ENCODE results near the gene DHRSX. TPM values are rescaled to one million over a fixed set of nuclear protein-coding genes. Genes with fewer than 3 reads are reported as not detected.

DHRSX gene
- total RNA-seq, 4 donors from 2014 or later, result 4.4 to 23.8 (median 11.3) TPM

DNA sequence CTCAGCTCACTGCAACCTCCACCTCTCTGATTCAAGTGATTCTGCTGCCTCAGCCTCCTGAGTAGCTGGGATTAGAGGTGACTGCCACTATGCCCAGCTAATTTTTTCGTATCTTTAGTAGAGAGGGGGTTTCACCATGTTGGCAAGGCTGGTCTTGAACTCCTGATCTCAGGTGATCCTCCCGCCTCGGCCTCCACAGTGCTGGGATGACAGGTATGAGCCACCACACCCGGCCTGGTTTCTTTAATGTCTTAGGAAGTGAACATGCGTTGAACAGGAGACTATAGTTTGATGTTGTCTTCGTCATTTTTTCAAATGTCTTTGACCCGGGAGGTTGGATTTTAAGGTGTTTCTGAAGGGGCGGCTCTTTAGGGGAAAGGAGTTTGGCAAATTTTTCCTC, 91.0 kb downstream of the DHRSX start:
- no peak for DNase-seq
- H3K4me3 ChIP-seq, result no peak overlapping the region
- no peaks in the 10 kb centered on the region for H3K36me3 ChIP-seq
- H3K9me3 ChIP-seq, result no peaks in the 10 kb centered on the region
- no peak for TF ChIP-seq POLR2A (IDR thresholded peaks at IDR 0.05)
- TF ChIP-seq, protein P1, sequence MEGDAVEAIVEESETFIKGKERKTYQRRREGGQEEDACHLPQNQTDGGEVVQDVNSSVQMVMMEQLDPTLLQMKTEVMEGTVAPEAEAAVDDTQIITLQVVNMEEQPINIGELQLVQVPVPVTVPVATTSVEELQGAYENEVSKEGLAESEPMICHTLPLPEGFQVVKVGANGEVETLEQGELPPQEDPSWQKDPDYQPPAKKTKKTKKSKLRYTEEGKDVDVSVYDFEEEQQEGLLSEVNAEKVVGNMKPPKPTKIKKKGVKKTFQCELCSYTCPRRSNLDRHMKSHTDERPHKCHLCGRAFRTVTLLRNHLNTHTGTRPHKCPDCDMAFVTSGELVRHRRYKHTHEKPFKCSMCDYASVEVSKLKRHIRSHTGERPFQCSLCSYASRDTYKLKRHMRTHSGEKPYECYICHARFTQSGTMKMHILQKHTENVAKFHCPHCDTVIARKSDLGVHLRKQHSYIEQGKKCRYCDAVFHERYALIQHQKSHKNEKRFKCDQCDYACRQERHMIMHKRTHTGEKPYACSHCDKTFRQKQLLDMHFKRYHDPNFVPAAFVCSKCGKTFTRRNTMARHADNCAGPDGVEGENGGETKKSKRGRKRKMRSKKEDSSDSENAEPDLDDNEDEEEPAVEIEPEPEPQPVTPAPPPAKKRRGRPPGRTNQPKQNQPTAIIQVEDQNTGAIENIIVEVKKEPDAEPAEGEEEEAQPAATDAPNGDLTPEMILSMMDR (IDR thresholded peaks at IDR 0.05), result no peak
- H3K4me1 ChIP-seq, result no peaks in the 10 kb centered on the region
- intact Hi-C loops (cut with DNase I; ENCODE audit: low total_unique reads), result no loop called here
- no peaks in the 10 kb centered on the region for H3K27me3 ChIP-seq
- H3K27ac ChIP-seq, result no peak overlapping the region

DNA sequence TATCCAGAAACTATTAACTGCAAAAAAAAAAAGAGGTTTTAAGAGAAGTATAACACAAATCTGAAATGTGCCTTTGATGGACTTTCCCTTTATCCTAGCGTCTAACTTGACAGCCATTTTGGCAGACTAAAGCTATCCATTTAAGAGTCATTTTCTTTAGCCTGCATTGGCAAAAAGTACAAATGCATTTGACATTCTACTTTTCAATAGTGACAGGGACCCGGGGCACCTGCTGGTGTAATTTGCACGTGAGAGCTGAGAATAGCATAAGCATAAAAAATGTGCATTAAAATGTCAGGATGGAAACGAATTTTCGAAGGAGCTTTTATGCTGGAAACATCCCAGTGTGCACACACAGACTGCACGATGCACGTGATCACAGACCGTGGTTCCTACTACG, 91.9 kb downstream of the DHRSX start:
- H3K4me3 ChIP-seq, result no peak overlapping the region
- H3K9me3 ChIP-seq, result no peaks in the 10 kb centered on the region
- TF ChIP-seq, protein P1 (IDR thresholded peaks at IDR 0.05), result no peak
- no peak for TF ChIP-seq POLR2A (IDR thresholded peaks at IDR 0.05)
- no peak for DNase-seq
- no peaks in the 10 kb centered on the region for H3K27me3 ChIP-seq
- no peak overlapping the region for H3K27ac ChIP-seq
- intact Hi-C loops (cut with DNase I; ENCODE audit: low total_unique reads), result no loop called here
- no peaks in the 10 kb centered on the region for H3K4me1 ChIP-seq
- no peaks in the 10 kb centered on the region for H3K36me3 ChIP-seq

DNA sequence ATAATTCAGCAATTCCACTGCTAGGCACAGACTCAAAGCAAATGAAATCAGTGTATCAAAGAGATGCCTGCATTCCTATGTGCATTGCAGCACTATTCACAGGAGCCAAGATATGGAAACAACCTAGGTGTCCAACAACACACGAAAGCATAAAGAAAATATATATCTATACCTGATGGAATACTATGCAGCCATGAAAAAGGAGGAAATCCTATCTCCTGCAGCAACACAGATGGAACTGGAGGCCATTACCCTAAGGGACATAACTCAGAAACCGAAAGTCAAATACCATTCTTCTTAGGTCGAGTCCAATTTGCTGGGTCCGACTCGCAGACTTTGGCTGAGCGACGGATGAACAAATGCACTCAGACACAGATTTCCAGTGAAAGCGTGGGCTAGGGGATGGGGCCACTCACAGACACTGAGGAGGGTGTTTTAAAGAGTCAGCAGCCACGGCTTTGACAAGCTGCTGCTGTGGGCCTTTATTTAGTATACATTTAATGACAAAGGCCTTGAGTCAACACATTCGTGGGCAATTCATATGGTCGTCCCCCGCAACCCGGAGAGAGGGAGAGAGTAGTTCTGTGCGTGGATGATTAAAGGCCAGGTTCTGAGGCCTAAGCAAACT, 93.8 kb downstream of the DHRSX start:
- H3K36me3 ChIP-seq, result no peaks in the 10 kb centered on the region
- no peak for DNase-seq
- TF ChIP-seq, protein P1 (IDR thresholded peaks at IDR 0.05), result no peak
- no peak for TF ChIP-seq POLR2A (IDR thresholded peaks at IDR 0.05)
- no peaks in the 10 kb centered on the region for H3K27me3 ChIP-seq
- no peaks in the 10 kb centered on the region for H3K4me1 ChIP-seq
- intact Hi-C loops (cut with DNase I; ENCODE audit: low total_unique reads), result no loop called here
- H3K9me3 ChIP-seq, result no peaks in the 10 kb centered on the region
- H3K27ac ChIP-seq, result no peak overlapping the region
- no peak overlapping the region for H3K4me3 ChIP-seq

DNA sequence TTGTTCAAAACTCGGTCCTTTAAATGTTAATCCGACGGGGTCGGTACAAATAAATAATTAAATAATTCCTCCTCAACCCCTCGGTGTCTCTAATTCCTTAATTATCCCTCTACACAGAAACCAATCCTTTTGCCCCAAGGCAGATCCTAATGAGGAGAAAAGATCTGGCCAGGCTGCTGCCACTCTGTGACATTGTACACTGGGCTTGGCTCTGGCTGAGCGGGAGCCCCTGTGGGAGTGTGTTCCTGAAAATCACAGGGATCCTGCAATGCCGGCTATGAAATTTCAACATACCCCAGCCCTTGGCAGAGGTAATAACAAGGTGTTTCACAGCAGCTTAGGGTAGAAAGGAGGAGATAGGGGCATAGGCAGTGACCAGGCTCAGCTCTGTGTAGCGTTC, 96.0 kb downstream of the DHRSX start:
- H3K9me3 ChIP-seq, result no peaks in the 10 kb centered on the region
- intact Hi-C loops (cut with DNase I; ENCODE audit: low total_unique reads), result no loop called here
- TF ChIP-seq, protein P1 (IDR thresholded peaks at IDR 0.05), result no peak
- TF ChIP-seq POLR2A (IDR thresholded peaks at IDR 0.05), result no peak
- no peaks in the 10 kb centered on the region for H3K4me1 ChIP-seq
- H3K4me3 ChIP-seq, result no peak overlapping the region
- no peak overlapping the region for H3K27ac ChIP-seq
- no peaks in the 10 kb centered on the region for H3K36me3 ChIP-seq
- DNase-seq, result no peak
- no peaks in the 10 kb centered on the region for H3K27me3 ChIP-seq

DNA sequence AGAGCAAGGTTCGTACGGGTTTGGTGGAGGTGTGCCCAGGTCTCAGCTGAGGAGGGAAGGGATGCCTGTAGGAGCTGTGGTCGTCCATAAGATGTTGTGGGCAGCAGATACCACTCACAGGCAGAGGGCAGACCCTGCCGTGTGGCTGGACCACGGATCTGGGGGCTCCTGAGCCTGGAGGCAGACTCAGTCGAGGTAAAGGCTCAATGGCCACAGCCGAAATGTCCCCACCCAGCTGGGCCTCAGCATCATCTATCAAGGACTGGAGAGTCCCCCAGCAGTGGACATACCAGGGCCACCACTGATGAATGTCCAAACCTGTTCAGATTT, 98.5 kb downstream of the DHRSX start:
- Histone ChIP-seq H3K36me3 (no peaks in the 10 kb centered on the region), H3K4me3 (no peak overlapping the region), H3K4me1 (no peaks in the 10 kb centered on the region), H3K9me3 (no peaks in the 10 kb centered on the region), H3K27me3 (no peaks in the 10 kb centered on the region), H3K27ac (no peak overlapping the region)
- intact Hi-C loops (cut with DNase I; ENCODE audit: low total_unique reads), result no loop called here
- TF ChIP-seq POLR2A (IDR thresholded peaks at IDR 0.05), result no peak
- TF ChIP-seq, protein P1 (IDR thresholded peaks at IDR 0.05), result no peak
- DNase-seq, result no peak
